WERI-Rb-1 (cell line): ENCODE data around the gene IQSEC3.

Source experiments
- DNase-seq: peaks from one replicate; pipeline ENCODE4 v3.0.0-alpha.2; 2020
- H3K27ac ChIP-seq: fragments of 250-450 bp; sonication (Bioruptor Pico); 2 replicates; pipeline ENCODE4 v1.5.1; 2020; ENCODE audit warnings: mild to moderate bottlenecking, moderate library complexity
- H3K27me3 ChIP-seq: fragments of 250-450 bp; sonication (Bioruptor Pico); 2 replicates; pipeline ENCODE4 v1.5.1; 2021; ENCODE audit warnings: mild to moderate bottlenecking, low read depth, moderate library complexity; ENCODE audit not compliant: insufficient read depth, severe bottlenecking
- H3K36me3 ChIP-seq: fragments of 250-450 bp; sonication (Bioruptor Pico); 2 replicates; pipeline ENCODE4 v1.5.1; 2020; ENCODE audit warnings: mild to moderate bottlenecking, moderate library complexity
- H3K4me3 ChIP-seq: 2 replicates; pipeline ENCODE4 v1.5.1; 2011; ENCODE audit warnings: low read depth, mild to moderate bottlenecking, control low read depth, low read length
- H3K9me3 ChIP-seq: fragments of 250-450 bp; sonication (Bioruptor Pico); 2 replicates; pipeline ENCODE4 v1.5.1; 2021; ENCODE audit warnings: mild to moderate bottlenecking, moderate library complexity; ENCODE audit not compliant: severe bottlenecking
- TF ChIP-seq, protein P1 (sequence below): IDR thresholded peaks from 2 replicates; pipeline ENCODE4 v1.5.1; 2011; ENCODE audit warnings: low read depth, mild to moderate bottlenecking, control low read depth, inconsistent platforms, low read length

The IQSEC3 gene

DNA sequence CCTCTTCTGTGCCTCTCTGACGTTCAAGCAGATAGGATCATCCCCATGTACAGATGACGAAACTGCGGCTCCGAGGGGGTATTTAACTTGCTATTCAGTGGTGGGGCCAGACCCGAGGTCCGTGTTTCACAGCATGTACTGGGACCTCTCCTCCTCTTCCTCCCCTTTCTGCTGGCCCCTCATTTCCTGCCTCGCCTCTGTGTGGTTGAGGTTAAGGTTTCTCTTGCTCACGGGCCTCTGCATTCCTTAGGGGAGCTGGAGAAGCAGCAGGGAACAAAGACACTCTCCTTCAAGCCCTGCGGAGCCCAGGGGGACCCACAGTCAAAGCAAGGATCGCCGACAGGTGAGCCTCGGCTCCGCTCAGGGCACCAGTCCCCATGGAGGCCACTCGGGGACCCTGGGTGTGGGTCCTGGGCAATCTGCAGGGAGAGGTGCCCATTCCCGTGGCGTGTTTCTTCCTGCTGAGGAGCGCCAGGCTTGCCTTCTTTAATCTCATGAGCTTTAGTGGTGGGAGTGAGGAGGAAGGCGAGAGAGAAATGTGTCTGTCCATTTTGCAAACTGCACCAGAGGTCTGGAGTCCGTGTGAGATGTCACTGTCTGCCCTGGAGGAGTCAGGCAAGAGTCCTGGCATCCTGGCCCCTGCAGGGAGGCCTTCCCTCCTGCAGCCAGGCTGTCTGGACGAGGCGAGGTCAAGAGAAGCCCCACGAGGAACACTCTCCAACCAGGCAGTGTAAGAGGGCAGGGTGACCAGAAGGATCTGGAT, 102.4 kb downstream of the IQSEC3 start:
- Histone ChIP-seq H3K27me3 (no peaks in the 10 kb centered on the region), H3K27ac (no peak overlapping the region), H3K4me3 (no peak overlapping the region), H3K36me3 (no peaks in the 10 kb centered on the region), H3K9me3 (no peaks in the 10 kb centered on the region)
- TF ChIP-seq, protein P1, sequence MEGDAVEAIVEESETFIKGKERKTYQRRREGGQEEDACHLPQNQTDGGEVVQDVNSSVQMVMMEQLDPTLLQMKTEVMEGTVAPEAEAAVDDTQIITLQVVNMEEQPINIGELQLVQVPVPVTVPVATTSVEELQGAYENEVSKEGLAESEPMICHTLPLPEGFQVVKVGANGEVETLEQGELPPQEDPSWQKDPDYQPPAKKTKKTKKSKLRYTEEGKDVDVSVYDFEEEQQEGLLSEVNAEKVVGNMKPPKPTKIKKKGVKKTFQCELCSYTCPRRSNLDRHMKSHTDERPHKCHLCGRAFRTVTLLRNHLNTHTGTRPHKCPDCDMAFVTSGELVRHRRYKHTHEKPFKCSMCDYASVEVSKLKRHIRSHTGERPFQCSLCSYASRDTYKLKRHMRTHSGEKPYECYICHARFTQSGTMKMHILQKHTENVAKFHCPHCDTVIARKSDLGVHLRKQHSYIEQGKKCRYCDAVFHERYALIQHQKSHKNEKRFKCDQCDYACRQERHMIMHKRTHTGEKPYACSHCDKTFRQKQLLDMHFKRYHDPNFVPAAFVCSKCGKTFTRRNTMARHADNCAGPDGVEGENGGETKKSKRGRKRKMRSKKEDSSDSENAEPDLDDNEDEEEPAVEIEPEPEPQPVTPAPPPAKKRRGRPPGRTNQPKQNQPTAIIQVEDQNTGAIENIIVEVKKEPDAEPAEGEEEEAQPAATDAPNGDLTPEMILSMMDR = peak; percentile 37; the same call in 1 of the 2 replicates
- no peak for DNase-seq

- Histone ChIP-seq H3K27me3 (no peaks in the 10 kb centered on the region), H3K36me3 (no peaks in the 10 kb centered on the region), H3K4me3 (no peak overlapping the region), H3K27ac (no peak overlapping the region), H3K9me3 (no peaks in the 10 kb centered on the region)
- TF ChIP-seq, protein P1 = peak; percentile 38; the same call in 1 of the 2 replicates
- no peak for DNase-seq
These were observed 103.2 kb downstream of the IQSEC3 start for GRCh38 chr12:169528-170370.

- DNase-seq = no peak
These were observed 104.0 kb downstream of the IQSEC3 start for GRCh38 chr12:170371-171225.

GRCh38 chr12:171276-171675, 104.7 kb downstream of the IQSEC3 start:
- H3K9me3 ChIP-seq = no peaks in the 10 kb centered on the region
- TF ChIP-seq, protein P1 = no peak
- no peaks in the 10 kb centered on the region for H3K36me3 ChIP-seq
- H3K27ac ChIP-seq = no peak overlapping the region
- H3K4me3 ChIP-seq = no peak overlapping the region
- H3K27me3 ChIP-seq = no peaks in the 10 kb centered on the region
- no peak for DNase-seq

More at GRCh38 chr12:170371-171225, 104.0 kb downstream of the IQSEC3 start:
- H3K9me3 ChIP-seq = no peaks in the 10 kb centered on the region
- no peak overlapping the region for H3K4me3 ChIP-seq
- no peak overlapping the region for H3K27ac ChIP-seq
- no peaks in the 10 kb centered on the region for H3K27me3 ChIP-seq
- TF ChIP-seq, protein P1 = no peak
- no peaks in the 10 kb centered on the region for H3K36me3 ChIP-seq

DNA sequence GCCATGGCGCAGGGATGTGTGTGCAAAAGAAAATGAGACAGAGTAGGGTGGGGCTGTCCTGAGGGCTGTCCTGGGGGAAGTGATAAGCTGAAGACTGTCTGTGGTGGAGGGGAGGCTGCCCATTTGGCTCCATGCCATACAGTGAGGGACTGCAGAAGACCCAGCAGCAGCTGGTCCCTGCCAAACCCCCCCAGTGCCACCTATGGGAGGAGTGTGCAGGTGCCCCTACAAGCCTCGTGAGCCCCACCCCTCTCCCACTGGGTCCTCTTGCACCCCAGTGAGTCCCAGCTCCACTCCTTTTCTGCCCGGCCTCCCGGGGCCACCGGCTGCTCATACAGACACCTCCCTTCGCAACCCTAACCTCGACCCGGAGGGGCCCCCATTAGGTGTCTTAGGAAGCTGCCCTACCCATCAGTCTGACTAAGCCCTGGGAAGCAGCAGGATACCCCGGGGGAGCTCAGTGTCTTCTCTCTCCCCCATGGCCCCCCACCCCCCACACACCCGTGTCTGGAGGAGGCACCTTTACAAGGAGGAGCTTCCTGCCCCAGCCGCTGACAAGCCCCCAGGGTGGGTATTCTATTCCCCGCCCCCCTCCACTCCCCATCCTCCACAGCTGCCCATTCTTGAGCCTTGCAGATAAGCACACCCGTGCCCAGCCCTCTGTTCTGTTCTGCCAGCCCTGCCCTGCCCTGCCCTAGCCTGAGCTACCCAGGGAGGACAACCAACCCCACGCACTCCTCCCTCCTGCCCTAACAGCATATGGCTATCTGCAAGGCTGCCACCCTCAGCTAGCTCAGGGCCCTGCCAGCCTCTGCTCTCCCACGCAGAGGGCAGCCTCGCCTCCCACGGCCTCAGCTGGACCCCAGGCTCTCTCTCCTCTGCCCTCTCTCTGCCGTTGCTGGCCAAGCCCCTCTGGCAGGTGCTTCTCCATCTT, 105.4 kb downstream of the IQSEC3 start:
- Histone ChIP-seq H3K9me3 (no peaks in the 10 kb centered on the region), H3K36me3 (no peaks in the 10 kb centered on the region), H3K4me3 (no peak overlapping the region), H3K27ac (no peak overlapping the region), H3K27me3 (no peaks in the 10 kb centered on the region)
- no peak for DNase-seq
- TF ChIP-seq, protein P1 = no peak
